ENCODE data around the gene ATP6AP1.

The ATP6AP1 gene

DNA sequence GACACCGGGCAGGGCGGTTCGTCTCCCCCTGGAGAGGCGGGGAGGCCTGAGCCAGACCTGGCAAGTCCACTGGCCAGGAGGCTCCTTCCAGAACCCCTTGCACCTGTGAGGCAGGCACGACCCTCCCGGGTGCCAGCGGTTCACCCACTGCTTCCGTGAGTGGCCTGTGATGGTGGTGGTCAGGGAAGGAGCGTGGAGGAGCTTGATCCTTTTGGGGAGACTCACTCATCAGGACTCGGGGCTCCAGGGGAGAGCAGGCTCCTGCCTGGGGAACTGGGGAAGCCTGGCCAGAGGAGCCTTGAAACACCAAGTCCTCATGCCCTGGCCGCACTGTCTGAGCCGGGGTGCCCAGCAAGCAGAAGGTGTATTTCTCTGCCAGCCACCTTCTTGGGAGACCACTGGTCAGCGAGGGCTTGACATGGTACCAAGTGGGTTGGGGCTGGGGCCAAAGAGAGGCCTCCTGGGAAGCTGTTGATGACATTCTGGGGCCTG, 16.3 kb downstream of the ATP6AP1 start:
- no peak for TF ChIP-seq CTCF (IDR thresholded peaks at IDR 0.05; ENCODE audit: low read depth, low read length)
- no peaks in the 10 kb centered on the region for H3K27me3 ChIP-seq
- no peak for DNase-seq
- H3K4me3 ChIP-seq (ENCODE audit: low read depth, low read length), result peak overlapping the region; percentile 67
- H3K9me3 ChIP-seq, result no peaks in the 10 kb centered on the region
- H3K4me1 ChIP-seq, result no peaks in the 10 kb centered on the region; the same call in 1 of the 2 replicates
- peaks cover 8% of the 10 kb centered on the region for H3K36me3 ChIP-seq

GRCh38 chrX:154445776-154446175, 17.3 kb downstream of the ATP6AP1 start:
- no peak for DNase-seq
- TF ChIP-seq CTCF (IDR thresholded peaks at IDR 0.05; ENCODE audit: low read depth, low read length), result no peak
- no peak overlapping the region for H3K4me3 ChIP-seq (ENCODE audit: low read depth, low read length)
- no peaks in the 10 kb centered on the region for H3K9me3 ChIP-seq
- H3K4me1 ChIP-seq, result no peaks in the 10 kb centered on the region; the same call in 1 of the 2 replicates
- H3K36me3 ChIP-seq, result peaks cover 9% of the 10 kb centered on the region
- H3K27me3 ChIP-seq, result no peaks in the 10 kb centered on the region

DNA sequence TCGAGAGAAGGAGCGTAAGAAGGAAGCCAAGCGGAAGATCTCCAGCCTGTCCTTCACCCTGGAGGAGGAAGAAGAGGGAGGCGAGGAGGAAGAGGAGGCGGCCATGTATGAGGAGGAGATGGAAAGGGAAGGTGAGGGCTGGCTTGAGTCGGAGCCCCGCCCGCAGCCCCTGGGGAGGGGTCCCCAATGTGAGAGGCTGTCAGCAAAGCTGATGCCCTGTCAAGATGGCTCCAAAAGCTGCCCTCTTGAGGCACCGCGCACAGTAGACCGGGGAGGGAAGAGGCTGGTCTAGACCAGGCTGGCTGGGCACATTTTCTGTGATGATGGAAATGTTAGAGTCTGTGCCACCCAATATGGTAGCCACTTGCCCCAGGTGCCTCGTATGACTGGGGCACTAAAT, 18.0 kb downstream of the ATP6AP1 start:
- Histone ChIP-seq H3K9me3 (no peaks in the 10 kb centered on the region), H3K27me3 (no peaks in the 10 kb centered on the region), H3K36me3 (peaks cover 7% of the 10 kb centered on the region), H3K4me3 (ENCODE audit: low read depth, low read length) (no peak overlapping the region), H3K4me1 (no peaks in the 10 kb centered on the region; the same call in 1 of the 2 replicates)
- TF ChIP-seq CTCF (IDR thresholded peaks at IDR 0.05; ENCODE audit: low read depth, low read length), result no peak
- no peak for DNase-seq

GRCh38 chrX:154448484-154448883, 20.0 kb downstream of the ATP6AP1 start:
- TF ChIP-seq CTCF (IDR thresholded peaks at IDR 0.05; ENCODE audit: low read depth, low read length), result no peak
- Histone ChIP-seq H3K27me3 (no peaks in the 10 kb centered on the region), H3K4me3 (ENCODE audit: low read depth, low read length) (no peak overlapping the region), H3K36me3 (peaks cover 3% of the 10 kb centered on the region), H3K9me3 (no peaks in the 10 kb centered on the region), H3K4me1 (no peaks in the 10 kb centered on the region; the same call in 1 of the 2 replicates)
- no peak for DNase-seq

- no peak overlapping the region for H3K4me3 ChIP-seq (ENCODE audit: low read depth, low read length)
- TF ChIP-seq CTCF (IDR thresholded peaks at IDR 0.05; ENCODE audit: low read depth, low read length), result no peak
- H3K9me3 ChIP-seq, result no peaks in the 10 kb centered on the region
- H3K4me1 ChIP-seq, result no peaks in the 10 kb centered on the region
- H3K36me3 ChIP-seq, result peaks cover 3% of the 10 kb centered on the region
- DNase-seq, result no peak
- H3K27me3 ChIP-seq, result no peaks in the 10 kb centered on the region
Observed at GRCh38 chrX:154449618-154450017, 21.1 kb downstream of the ATP6AP1 start.

DNA sequence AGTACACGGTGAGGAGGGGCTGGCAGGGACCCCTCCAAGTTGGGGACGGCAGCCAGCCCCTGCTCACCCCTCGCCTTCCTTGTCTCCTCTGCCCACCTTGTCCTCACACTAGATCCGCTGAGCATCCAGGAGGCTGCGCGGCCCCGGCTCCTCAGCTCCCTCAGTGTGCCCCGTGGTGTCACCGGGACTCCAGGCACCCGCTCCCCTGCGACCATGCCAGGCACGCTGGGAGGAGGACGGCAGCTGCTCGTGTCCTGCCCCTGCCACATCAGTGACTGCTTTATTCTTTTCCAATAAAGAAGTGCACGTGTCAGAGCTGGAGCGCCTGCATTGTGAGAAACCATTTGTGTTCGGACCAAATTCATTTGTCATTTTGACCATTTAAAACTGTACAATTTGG, 21.8 kb downstream of the ATP6AP1 start:
- Histone ChIP-seq H3K4me1 (no peaks in the 10 kb centered on the region), H3K36me3 (peaks cover 3% of the 10 kb centered on the region), H3K9me3 (no peaks in the 10 kb centered on the region), H3K4me3 (ENCODE audit: low read depth, low read length) (no peak overlapping the region), H3K27me3 (no peaks in the 10 kb centered on the region)
- DNase-seq, result no peak
- no peak for TF ChIP-seq CTCF (IDR thresholded peaks at IDR 0.05; ENCODE audit: low read depth, low read length)

All from BE2C (cell line).